Mucosa of stomach (tissue), 1 donor: ENCODE data around the gene CST1.
"Not testable (repeated sequence)": the region's sequence is repeated elsewhere in the genome, so short reads cannot be mapped to it uniquely, and the experiment has no call there.

Source experiments
- H3K27me3 ChIP-seq: one replicate; pipeline ENCODE4 v1.7.0; 2013; ENCODE audit warnings: mild to moderate bottlenecking, low read length; ENCODE audit not compliant: control insufficient read depth, insufficient read depth
- H3K36me3 ChIP-seq: one replicate; pipeline ENCODE4 v1.7.0; 2013; ENCODE audit warnings: low read length; ENCODE audit not compliant: control insufficient read depth, insufficient read depth
- H3K4me1 ChIP-seq: one replicate; pipeline ENCODE4 v1.7.0; 2013; ENCODE audit warnings: mild to moderate bottlenecking, low read length; ENCODE audit not compliant: control insufficient read depth, insufficient read depth
- H3K4me3 ChIP-seq: one replicate; pipeline ENCODE4 v1.7.0; 2013; ENCODE audit warnings: low read length
- H3K9ac ChIP-seq: one replicate; pipeline ENCODE4 v1.7.0; 2013; ENCODE audit warnings: mild to moderate bottlenecking, low read length, moderate library complexity
- H3K9me3 ChIP-seq: one replicate; pipeline ENCODE4 v1.7.0; 2013; ENCODE audit warnings: mild to moderate bottlenecking, low read length, moderate library complexity; ENCODE audit not compliant: control insufficient read depth
- donor health status: Pancreatic carcinoma.

CST1 gene

GRCh38 chr20:23773127-23773526 is 22.4 kb upstream of the CST1 start:
- no peak overlapping the region for H3K4me3 ChIP-seq
- no peaks in the 10 kb centered on the region for H3K9me3 ChIP-seq
- H3K36me3 ChIP-seq: no peaks in the 10 kb centered on the region
- no peak overlapping the region for H3K9ac ChIP-seq
- no peaks in the 10 kb centered on the region for H3K4me1 ChIP-seq
- H3K27me3 ChIP-seq: no peaks in the 10 kb centered on the region

GRCh38 chr20:23772074-23772473 is 21.3 kb upstream of the CST1 start:
- Histone ChIP-seq H3K9me3 (no peaks in the 10 kb centered on the region), H3K4me1 (no peaks in the 10 kb centered on the region), H3K4me3 (no peak overlapping the region), H3K27me3 (no peaks in the 10 kb centered on the region), H3K36me3 (no peaks in the 10 kb centered on the region), H3K9ac (no peak overlapping the region)

GRCh38 chr20:23770384-23770783 is 19.6 kb upstream of the CST1 start:
- Histone ChIP-seq H3K4me3 (no peak overlapping the region), H3K9me3 (no peaks in the 10 kb centered on the region), H3K36me3 (no peaks in the 10 kb centered on the region), H3K4me1 (no peaks in the 10 kb centered on the region), H3K27me3 (no peaks in the 10 kb centered on the region), H3K9ac (no peak overlapping the region)

GRCh38 chr20:23768520-23768919 is 17.8 kb upstream of the CST1 start:
- not testable (repeated sequence) for H3K4me1 ChIP-seq, H3K4me3 ChIP-seq, H3K9ac ChIP-seq, H3K9me3 ChIP-seq, H3K27me3 ChIP-seq, H3K36me3 ChIP-seq

GRCh38 chr20:23766531-23766930 is 15.8 kb upstream of the CST1 start:
- no peaks in the 10 kb centered on the region for H3K27me3 ChIP-seq
- H3K36me3 ChIP-seq: no peaks in the 10 kb centered on the region
- H3K9ac ChIP-seq: no peak overlapping the region
- no peaks in the 10 kb centered on the region for H3K9me3 ChIP-seq
- H3K4me1 ChIP-seq: no peaks in the 10 kb centered on the region
- H3K4me3 ChIP-seq: no peak overlapping the region

GRCh38 chr20:23765578-23765977 is 14.8 kb upstream of the CST1 start:
- no peak overlapping the region for H3K4me3 ChIP-seq
- no peaks in the 10 kb centered on the region for H3K36me3 ChIP-seq
- H3K9ac ChIP-seq: no peak overlapping the region
- no peaks in the 10 kb centered on the region for H3K27me3 ChIP-seq
- H3K4me1 ChIP-seq: no peaks in the 10 kb centered on the region
- H3K9me3 ChIP-seq: no peaks in the 10 kb centered on the region

- not testable (repeated sequence) for H3K27me3 ChIP-seq, H3K4me3 ChIP-seq, H3K9me3 ChIP-seq, H3K9ac ChIP-seq, H3K36me3 ChIP-seq, H3K4me1 ChIP-seq
Observed at GRCh38 chr20:23764630-23765029, 13.9 kb upstream of the CST1 start.

GRCh38 chr20:23763345-23763744 is 12.6 kb upstream of the CST1 start:
- Histone ChIP-seq H3K9me3 (no peaks in the 10 kb centered on the region), H3K36me3 (no peaks in the 10 kb centered on the region), H3K9ac (no peak overlapping the region), H3K4me3 (no peak overlapping the region), H3K4me1 (no peaks in the 10 kb centered on the region), H3K27me3 (no peaks in the 10 kb centered on the region)

GRCh38 chr20:23759306-23759940 is 8.7 kb upstream of the CST1 start:
- no peaks in the 10 kb centered on the region for H3K36me3 ChIP-seq
- no peaks in the 10 kb centered on the region for H3K27me3 ChIP-seq

GRCh38 chr20:23756792-23757191 is 6.1 kb upstream of the CST1 start:
- H3K9me3 ChIP-seq, H3K4me3 ChIP-seq, H3K36me3 ChIP-seq, H3K4me1 ChIP-seq, H3K9ac ChIP-seq, H3K27me3 ChIP-seq: not testable (repeated sequence)

More at GRCh38 chr20:23759306-23759940, 8.7 kb upstream of the CST1 start:
- no peak overlapping the region for H3K4me3 ChIP-seq
- H3K9me3 ChIP-seq: no peaks in the 10 kb centered on the region
- H3K9ac ChIP-seq: no peak overlapping the region
- H3K4me1 ChIP-seq: no peaks in the 10 kb centered on the region

GRCh38 chr20:23755131-23755611 is 4.4 kb upstream of the CST1 start:
- not testable (repeated sequence) for H3K36me3 ChIP-seq, H3K27me3 ChIP-seq, H3K9me3 ChIP-seq, H3K4me3 ChIP-seq, H3K9ac ChIP-seq, H3K4me1 ChIP-seq

- no peak overlapping the region for H3K4me3 ChIP-seq
- H3K36me3 ChIP-seq: no peaks in the 10 kb centered on the region
- no peaks in the 10 kb centered on the region for H3K9me3 ChIP-seq
- no peak overlapping the region for H3K9ac ChIP-seq
- H3K4me1 ChIP-seq: no peaks in the 10 kb centered on the region
- no peaks in the 10 kb centered on the region for H3K27me3 ChIP-seq
Observed at GRCh38 chr20:23754731-23755130, 4.0 kb upstream of the CST1 start.

GRCh38 chr20:23753589-23753988 is 2.9 kb upstream of the CST1 start:
- H3K9ac ChIP-seq: no peak overlapping the region
- H3K27me3 ChIP-seq: no peaks in the 10 kb centered on the region
- H3K4me1 ChIP-seq: no peaks in the 10 kb centered on the region
- H3K4me3 ChIP-seq: no peak overlapping the region
- H3K36me3 ChIP-seq: no peaks in the 10 kb centered on the region
- no peaks in the 10 kb centered on the region for H3K9me3 ChIP-seq
